Duodenal mucosa (tissue), 2 donors: Measurements from ENCODE around the gene CD79A.

Source experiments
- H3K27ac ChIP-seq: one replicate; pipeline ENCODE4 v1.7.0; 2013; ENCODE audit warnings: low read depth, low read length
- H3K27me3 ChIP-seq, 2 donors: one replicate each; pipeline ENCODE4 v1.7.0; 2013; ENCODE audit warnings: low read length in 2 of 2, control low read depth in 1 of 2; ENCODE audit not compliant: insufficient read depth in 2 of 2, control insufficient read depth in 1 of 2
- H3K36me3 ChIP-seq, 2 donors: one replicate each; pipeline ENCODE4 v1.7.0; 2013; ENCODE audit warnings: low read length in 2 of 2, control low read depth in 1 of 2; ENCODE audit not compliant: insufficient read depth in 2 of 2, control insufficient read depth in 1 of 2
- H3K4me1 ChIP-seq, 2 donors: one replicate each; pipeline ENCODE4 v1.7.0; 2013; ENCODE audit warnings: low read length in 2 of 2, control low read depth in 1 of 2; ENCODE audit not compliant: insufficient read depth in 2 of 2, control insufficient read depth in 1 of 2
- H3K4me3 ChIP-seq, 2 donors: one replicate each; pipeline ENCODE4 v1.7.0; 2013; ENCODE audit warnings: low read length in 2 of 2, low read depth in 1 of 2
- H3K9ac ChIP-seq, 2 donors: one replicate each; pipeline ENCODE4 v1.7.0; 2013; ENCODE audit warnings: low read length in 2 of 2, low read depth in 1 of 2
- H3K9me3 ChIP-seq, 2 donors: one replicate each; pipeline ENCODE4 v1.7.0; 2013; ENCODE audit warnings: low read length in 2 of 2, control low read depth in 1 of 2; ENCODE audit not compliant: control insufficient read depth in 1 of 2

CD79A gene

DNA sequence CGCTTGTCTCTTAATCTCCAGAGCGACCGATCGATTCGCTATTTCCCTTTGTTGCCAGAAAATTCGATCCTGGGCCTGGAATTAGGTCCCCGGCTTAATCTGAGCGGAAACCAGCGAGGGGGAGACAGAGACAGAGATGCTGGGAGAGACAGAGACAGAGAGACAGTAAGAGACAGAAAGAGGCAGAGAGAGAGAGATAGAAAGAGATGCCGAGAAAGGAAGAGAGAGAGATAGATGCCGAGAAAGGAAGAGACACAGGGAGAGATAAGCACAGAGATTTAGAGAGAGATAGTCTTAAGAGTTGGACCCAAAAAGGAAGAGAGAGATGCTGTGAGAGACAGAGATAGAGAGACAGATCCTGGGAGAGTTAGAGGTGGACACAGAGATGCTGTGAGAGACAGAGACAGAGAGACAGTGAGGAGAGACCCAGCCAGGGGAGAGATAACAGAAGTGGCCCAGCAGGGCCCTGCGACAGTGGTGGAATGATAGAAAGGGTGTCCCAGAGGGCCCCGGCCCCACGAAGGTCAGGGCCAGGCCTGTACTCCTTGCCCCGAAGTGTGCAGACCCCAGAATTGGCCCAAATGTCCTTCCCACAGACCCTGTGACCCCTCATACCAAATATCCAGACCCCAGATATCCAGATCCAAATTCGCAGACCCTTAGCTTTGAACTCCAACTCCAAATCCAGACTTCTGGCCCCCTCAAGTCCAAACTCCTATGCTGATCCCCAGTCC is 49.9 kb downstream of the CD79A start:
- H3K27me3 ChIP-seq, result peaks cover 77 to 89% of the 10 kb centered on the region in 2 donors

GRCh38 chr19:41927497-41928192 is 50.6 kb downstream of the CD79A start:
- H3K27me3 ChIP-seq, result peaks cover 77 to 89% of the 10 kb centered on the region in 2 donors
- H3K36me3 ChIP-seq, result no peaks in the 10 kb centered on the region
- peak overlapping the region; percentile 59 to 69 for H3K4me3 ChIP-seq
- no peak overlapping the region for H3K9ac ChIP-seq
- peaks cover 9 to 10% of the 10 kb centered on the region in 2 donors for H3K4me1 ChIP-seq
- H3K9me3 ChIP-seq, result no peaks in the 10 kb centered on the region
- no peak overlapping the region for H3K27ac ChIP-seq

More for the DNA sequence above, 49.9 kb downstream of the CD79A start:
- no peak overlapping the region for H3K4me3 ChIP-seq
- no peaks in the 10 kb centered on the region for H3K9me3 ChIP-seq
- no peak overlapping the region for H3K9ac ChIP-seq
- H3K27ac ChIP-seq, result no peak overlapping the region
- H3K36me3 ChIP-seq, result no peaks in the 10 kb centered on the region
- peaks cover 9 to 10% of the 10 kb centered on the region in 2 donors for H3K4me1 ChIP-seq

GRCh38 chr19:41928221-41928683 is 51.2 kb downstream of the CD79A start, which contains the start of gene ERFL:
Gene ERFL, minus strand, starts transcription at chr19:41928449. Its CDS starts 15,530 bp downstream, at chr19:41912919.
- no peaks in the 10 kb centered on the region for H3K36me3 ChIP-seq
- H3K4me3 ChIP-seq, result peak within 1 kb of the TSS; percentile 59 to 69
- no peak within 1 kb of the TSS for H3K27ac ChIP-seq
- no peaks in the 10 kb centered on the region for H3K9me3 ChIP-seq
- peak within 1 kb of the TSS in 1 of 2 donors; percentile 60 for H3K9ac ChIP-seq
- H3K4me1 ChIP-seq, result peaks cover 9 to 10% of the 10 kb centered on the region in 2 donors
- H3K27me3 ChIP-seq, result peaks cover 78 to 88% of the 10 kb centered on the region in 2 donors

- H3K4me3 ChIP-seq, result peak overlapping the region; percentile 59 to 69
- peaks cover 83 to 89% of the 10 kb centered on the region in 2 donors for H3K27me3 ChIP-seq
- no peaks in the 10 kb centered on the region for H3K36me3 ChIP-seq
- H3K4me1 ChIP-seq, result peaks cover 9 to 10% of the 10 kb centered on the region in 2 donors
- no peak overlapping the region for H3K27ac ChIP-seq
- H3K9me3 ChIP-seq, result no peaks in the 10 kb centered on the region
- peak overlapping the region in 1 of 2 donors; percentile 60 for H3K9ac ChIP-seq
Observed at GRCh38 chr19:41928754-41929535, 51.9 kb downstream of the CD79A start.

DNA sequence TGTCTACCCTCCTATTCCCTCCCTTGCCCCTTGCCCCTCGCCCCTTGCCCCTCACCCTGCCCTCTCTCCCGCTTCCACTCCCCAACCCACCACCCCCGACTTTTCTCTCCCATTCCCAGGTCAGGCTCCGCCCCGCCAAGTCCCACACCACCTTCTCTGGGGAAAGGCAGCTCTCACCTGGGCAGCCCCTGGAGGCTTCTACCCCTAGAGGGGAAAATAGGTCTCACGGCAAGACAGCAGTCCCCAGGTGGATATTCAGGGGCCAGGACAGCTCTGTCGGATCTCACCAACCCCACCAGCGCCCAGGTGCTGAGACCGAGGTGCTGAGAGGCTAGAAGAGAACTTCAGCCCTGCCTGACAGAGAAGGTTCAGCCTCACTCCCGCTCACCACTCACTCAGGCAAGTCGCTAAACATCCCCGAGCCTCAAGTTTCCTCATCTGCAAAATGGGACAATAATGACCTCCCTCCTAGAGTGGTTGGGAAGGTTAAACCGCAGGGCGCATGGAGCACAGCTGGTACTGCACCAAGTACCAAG is 52.5 kb downstream of the CD79A start:
- Histone ChIP-seq H3K27ac (no peak overlapping the region), H3K4me3 (no peak overlapping the region), H3K9me3 (no peaks in the 10 kb centered on the region)

DNA sequence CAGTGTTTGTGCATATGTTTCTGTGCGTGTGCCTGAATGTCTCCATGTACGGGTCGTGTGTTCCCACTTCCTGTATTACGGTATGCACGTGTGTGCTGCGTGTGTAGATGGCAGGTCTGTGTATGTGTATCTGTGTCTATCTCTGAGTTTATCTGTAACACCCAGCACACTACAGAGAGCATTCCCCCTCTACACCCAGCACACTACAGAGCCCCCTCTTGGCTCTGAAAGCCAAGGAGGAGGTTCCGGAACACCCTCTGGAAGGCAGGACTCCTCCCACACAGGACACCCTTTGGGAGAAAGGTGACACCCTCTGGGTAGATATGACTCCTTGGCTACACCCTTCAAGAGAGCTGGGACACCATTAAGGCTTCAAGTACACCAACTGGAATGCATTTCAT is 53.2 kb downstream of the CD79A start:
- H3K4me1 ChIP-seq, result peaks cover 9 to 13% of the 10 kb centered on the region in 2 donors
- H3K36me3 ChIP-seq, result no peaks in the 10 kb centered on the region
- H3K9me3 ChIP-seq, result no peaks in the 10 kb centered on the region
- H3K27me3 ChIP-seq, result peaks cover 78 to 79% of the 10 kb centered on the region in 2 donors
- H3K9ac ChIP-seq, result no peak overlapping the region
- H3K27ac ChIP-seq, result no peak overlapping the region
- H3K4me3 ChIP-seq, result no peak overlapping the region

More for the DNA sequence above, 52.5 kb downstream of the CD79A start:
- no peak overlapping the region for H3K9ac ChIP-seq
- peaks cover 9 to 10% of the 10 kb centered on the region in 2 donors for H3K4me1 ChIP-seq
- H3K36me3 ChIP-seq, result no peaks in the 10 kb centered on the region
- peaks cover 81 to 82% of the 10 kb centered on the region in 2 donors for H3K27me3 ChIP-seq
